Activated naive CD4-positive, alpha-beta T cell treated with anti-CD3 and anti-CD28 coated beads, Interleukin-2, amount 50 U/mL, for 72 hours (primary cell): ENCODE results near the gene KNCN. TPM values are rescaled to one million over a fixed set of nuclear protein-coding genes. Genes with fewer than 3 reads are reported as not detected.

Experiments
- ATAC-seq, 2 donors: fragments of 150-1000 bp; cut with Tn5 transposase; 2 replicates each; pipeline ENCODE4 v1.10.0; 2021; ENCODE audit warnings: mild to moderate bottlenecking in 2 of 2, moderate library complexity in 2 of 2
- DNase-seq, 2 donors: peaks; one replicate each; pipeline ENCODE4 v3.0.0; 2021 to 2022; ENCODE audit warnings: low spot score in 2 of 2
- H3K27ac Mint-ChIP-seq, 2 donors: one replicate each; pipeline ENCODE4 v1.8.0; 2022; ENCODE audit warnings: mild to moderate bottlenecking in 2 of 2, mixed read lengths in 2 of 2
- H3K36me3 Mint-ChIP-seq, 2 donors: one replicate each; pipeline ENCODE4 v1.8.0; 2022; ENCODE audit warnings: mixed read lengths in 2 of 2
- H3K9me3 Mint-ChIP-seq, 2 donors: one replicate each; pipeline ENCODE4 v1.8.0; 2022; ENCODE audit warnings: mixed read lengths in 2 of 2
- total RNA-seq, 2 donors: library from RNA; stranded (reverse); gene quantifications; one replicate each; pipeline ENCODE4 v1.2.3, GENCODE V29; 2022

KNCN gene
- total RNA-seq, 2 donors from 2014 or later, result not detected

GRCh38 chr1:46575778-46576177 lies 24.3 kb upstream of the KNCN start:
- Mint-ChIP-seq H3K27ac (peak overlapping the region in 1 of 2 donors; percentile 74), H3K36me3 (peaks cover 0 to 16% of the 10 kb centered on the region in 2 donors), H3K9me3 (no peaks in the 10 kb centered on the region)
- ATAC-seq (no peak), DNase-seq (no peak)

- ATAC-seq, result no peak
- Mint-ChIP-seq H3K27ac (peak overlapping the region in 1 of 2 donors; percentile 77), H3K36me3 (peaks cover 0 to 11% of the 10 kb centered on the region in 2 donors), H3K9me3 (no peaks in the 10 kb centered on the region)
- no peak for DNase-seq
Measured at GRCh38 chr1:46575300-46575699, 23.9 kb upstream of the KNCN start.

DNA sequence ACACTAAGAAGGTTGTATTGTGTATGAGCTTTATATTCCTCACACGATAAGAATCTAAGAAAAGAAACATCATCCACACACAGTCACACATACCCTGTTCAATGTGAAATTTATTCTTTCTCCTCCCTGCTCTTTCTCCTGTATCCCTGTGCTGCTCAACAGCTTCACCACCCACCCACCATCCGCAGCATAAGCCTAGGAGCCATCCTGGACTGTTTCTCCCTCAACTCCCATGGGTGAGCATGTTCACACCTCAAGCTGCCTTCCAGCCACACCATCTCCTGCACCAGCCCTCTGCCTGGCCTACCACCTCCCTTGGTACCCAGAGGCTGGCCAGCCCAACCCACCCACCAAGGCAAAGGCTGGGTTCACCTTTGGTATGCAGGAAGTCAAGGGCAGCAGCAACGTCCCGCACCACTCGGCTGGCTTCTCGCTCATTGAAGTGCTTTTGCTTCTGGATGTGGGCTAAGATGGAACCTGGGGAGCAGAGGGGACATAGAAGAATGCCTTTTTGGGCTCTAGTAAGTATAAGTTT lies 20.3 kb upstream of the KNCN start:
- H3K27ac Mint-ChIP-seq, result peak overlapping the region in 1 of 2 donors; percentile 24

GRCh38 chr1:46569884-46570725 lies 18.7 kb upstream of the KNCN start:
- Mint-ChIP-seq H3K36me3 (peaks cover 0 to 6% of the 10 kb centered on the region in 2 donors), H3K27ac (peak overlapping the region in 1 of 2 donors; percentile 25), H3K9me3 (no peaks in the 10 kb centered on the region)
- DNase-seq, result no peak
- no peak for ATAC-seq

More for the DNA sequence above, 20.3 kb upstream of the KNCN start:
- no peaks in the 10 kb centered on the region for H3K9me3 Mint-ChIP-seq
- DNase-seq, result no peak
- ATAC-seq, result no peak
- peaks cover 0 to 6% of the 10 kb centered on the region in 2 donors for H3K36me3 Mint-ChIP-seq

DNA sequence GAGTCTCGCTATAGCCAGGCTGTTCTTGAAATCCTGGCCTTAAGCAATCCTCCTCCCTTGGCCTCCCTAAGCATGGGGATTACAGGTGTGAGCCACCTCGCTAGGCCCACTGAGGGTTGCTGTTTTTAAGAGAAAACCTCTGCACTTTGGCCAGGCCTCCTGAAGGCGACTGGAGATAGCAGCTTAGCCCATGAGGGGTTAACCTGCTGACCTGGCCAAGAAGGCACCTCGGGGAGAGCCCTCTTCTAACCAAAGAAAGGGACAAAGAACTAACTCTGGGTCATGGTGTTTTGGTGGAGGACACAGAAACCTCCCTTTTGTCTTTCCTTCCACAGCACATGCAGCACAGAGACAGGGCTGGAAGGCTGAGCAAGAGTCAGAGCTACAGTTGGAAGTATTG lies 17.7 kb upstream of the KNCN start:
- ATAC-seq, result no peak
- no peak for DNase-seq
- Mint-ChIP-seq H3K9me3 (no peaks in the 10 kb centered on the region), H3K27ac (no peak overlapping the region), H3K36me3 (peaks cover 0 to 6% of the 10 kb centered on the region in 2 donors)

- Mint-ChIP-seq H3K36me3 (peaks cover 0 to 6% of the 10 kb centered on the region in 2 donors), H3K9me3 (no peaks in the 10 kb centered on the region), H3K27ac (no peak overlapping the region)
- ATAC-seq (no peak), DNase-seq (no peak)
Measured at GRCh38 chr1:46568461-46568891, 17.0 kb upstream of the KNCN start.

DNA sequence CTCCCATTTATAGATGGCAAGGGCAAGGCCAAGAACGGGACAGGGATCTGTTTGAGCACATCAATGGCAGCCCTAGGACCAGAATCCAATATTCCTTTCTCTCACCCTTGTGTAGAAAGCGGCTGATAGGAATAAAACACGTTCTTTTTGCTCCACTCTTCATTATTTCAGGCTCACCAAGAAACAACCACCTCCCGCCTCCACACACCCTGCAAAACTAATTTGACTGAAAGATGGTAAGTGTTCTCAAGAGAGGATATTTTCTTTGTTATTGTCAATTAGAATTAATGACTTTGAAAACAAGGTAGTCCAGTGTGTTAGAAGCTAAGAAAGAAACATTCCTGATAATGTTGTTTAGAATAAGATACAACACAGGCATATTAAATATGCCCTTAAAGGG lies 11.9 kb upstream of the KNCN start:
- DNase-seq, result no peak
- no peak overlapping the region for H3K27ac Mint-ChIP-seq
- ATAC-seq, result no peak
- H3K36me3 Mint-ChIP-seq, result peaks cover 0 to 5% of the 10 kb centered on the region in 2 donors
- no peaks in the 10 kb centered on the region for H3K9me3 Mint-ChIP-seq

DNA sequence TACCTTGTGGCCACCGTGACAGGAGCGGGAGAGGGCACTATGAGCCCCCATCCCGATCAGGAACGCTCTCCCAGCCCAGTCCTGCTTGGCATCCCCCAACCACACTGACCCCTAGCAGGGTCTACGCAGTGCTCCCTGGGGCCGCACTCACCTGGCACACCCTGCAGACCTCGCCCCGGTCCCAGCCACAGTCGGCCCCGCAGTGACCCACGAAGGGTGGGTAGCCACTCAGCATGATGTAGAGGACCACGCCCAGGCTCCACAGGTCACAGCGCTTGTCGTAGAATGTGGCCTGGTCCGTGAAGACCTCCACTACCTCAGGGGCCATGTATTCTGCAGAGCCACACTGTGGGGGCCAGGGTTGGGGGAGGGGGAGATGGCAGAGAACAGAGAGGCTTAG lies 11.1 kb upstream of the KNCN start:
- Mint-ChIP-seq H3K36me3 (no peaks in the 10 kb centered on the region), H3K9me3 (no peaks in the 10 kb centered on the region), H3K27ac (no peak overlapping the region)
- DNase-seq (no peak), ATAC-seq (no peak)

GRCh38 chr1:46558966-46559365 lies 7.5 kb upstream of the KNCN start:
- Mint-ChIP-seq H3K9me3 (no peaks in the 10 kb centered on the region), H3K36me3 (no peaks in the 10 kb centered on the region), H3K27ac (no peak overlapping the region)
- DNase-seq (peak in 1 of 2 donors; percentile 31), ATAC-seq (no peak)

GRCh38 chr1:46558141-46558963 lies 6.9 kb upstream of the KNCN start:
- peak overlapping the region; percentile 53 to 62 for H3K27ac Mint-ChIP-seq
- DNase-seq, result peak in 1 of 2 donors; percentile 35
- H3K36me3 Mint-ChIP-seq, result no peaks in the 10 kb centered on the region
- no peaks in the 10 kb centered on the region for H3K9me3 Mint-ChIP-seq
- ATAC-seq, result no peak

DNA sequence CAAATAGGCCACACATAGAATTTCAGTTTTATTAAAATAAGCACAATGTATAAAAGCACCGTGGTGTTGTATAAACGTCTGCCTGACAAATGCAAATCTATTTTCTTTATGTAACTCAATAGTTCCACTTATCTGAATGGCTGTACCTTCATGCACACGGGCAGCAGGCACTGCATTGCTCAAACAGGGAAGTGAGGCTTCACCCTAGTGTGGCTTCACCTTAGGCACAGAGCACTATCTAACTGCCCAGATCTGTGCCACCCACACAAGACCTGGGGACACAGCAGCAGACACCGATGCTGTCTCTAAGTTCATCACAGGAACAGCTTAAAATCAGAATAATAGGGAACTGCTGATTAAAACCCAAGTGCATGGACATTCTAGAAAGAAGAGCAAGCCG lies 6.0 kb upstream of the KNCN start:
- Mint-ChIP-seq H3K36me3 (no peaks in the 10 kb centered on the region), H3K27ac (peak overlapping the region in 1 of 2 donors; percentile 62), H3K9me3 (no peaks in the 10 kb centered on the region)
- DNase-seq (peak in 1 of 2 donors; percentile 20), ATAC-seq (no peak)

DNA sequence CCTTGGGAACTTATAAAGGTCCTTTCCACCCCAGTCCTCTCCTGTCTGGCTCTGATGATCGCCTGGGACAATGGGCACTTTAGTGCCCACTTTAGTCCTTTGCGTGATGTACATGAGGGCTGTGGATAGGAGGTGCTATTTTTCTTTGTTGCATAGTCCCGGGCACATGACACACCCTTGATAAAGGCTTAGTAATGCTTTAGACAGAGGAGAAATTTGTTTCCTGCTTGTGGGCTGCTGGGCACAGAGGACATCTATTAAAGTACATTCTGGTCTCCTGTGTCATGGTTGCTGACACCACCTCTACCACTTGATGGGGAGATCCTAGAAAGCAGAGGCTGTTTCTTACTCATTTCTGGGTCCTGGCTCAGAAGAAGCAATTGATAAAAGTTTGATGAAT lies 5.4 kb upstream of the KNCN start:
- H3K36me3 Mint-ChIP-seq, result no peaks in the 10 kb centered on the region
- no peak for DNase-seq
- ATAC-seq, result peak in 1 of 2 donors; percentile 63
- H3K27ac Mint-ChIP-seq, result no peak overlapping the region
- H3K9me3 Mint-ChIP-seq, result no peaks in the 10 kb centered on the region

DNA sequence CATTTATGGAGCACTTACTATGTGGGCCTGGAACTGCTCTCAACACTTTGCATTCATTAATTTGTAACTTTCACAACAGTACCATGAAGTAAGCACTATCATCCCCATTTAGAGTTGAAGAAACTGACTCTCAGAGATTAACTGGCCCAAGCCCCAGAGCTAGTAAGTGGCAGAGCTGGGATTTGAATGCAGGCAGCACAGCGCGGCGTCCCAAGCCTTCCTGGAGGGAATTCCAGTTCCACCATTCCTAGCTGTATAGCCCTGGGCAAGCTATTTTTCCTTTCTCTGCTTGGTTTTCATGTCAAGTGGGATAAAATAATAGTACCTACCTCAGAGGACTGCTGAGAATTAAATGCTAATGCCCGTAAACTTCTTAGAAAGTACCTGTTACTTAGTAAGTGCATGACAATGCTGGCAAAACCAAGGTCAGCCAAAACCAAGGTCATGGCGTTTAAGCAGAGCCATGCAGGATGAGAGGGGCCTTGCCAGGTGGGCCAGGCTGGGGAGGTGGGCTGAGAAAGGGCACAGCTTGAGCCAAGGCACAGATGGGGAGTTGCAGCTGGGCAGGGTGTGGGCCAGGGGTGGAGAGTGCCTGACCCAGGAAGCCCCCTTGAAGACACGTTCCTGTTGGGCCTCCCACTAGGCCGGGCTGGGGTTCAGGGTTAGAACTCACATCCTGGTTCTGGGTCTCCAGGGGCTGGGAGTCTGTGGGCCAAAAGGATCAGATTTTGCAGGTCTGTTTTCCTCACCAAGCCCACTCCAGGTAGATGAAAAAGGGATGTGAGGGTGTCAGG lies 4.6 kb upstream of the KNCN start:
- DNase-seq (peak in 1 of 2 donors; percentile 28), ATAC-seq (no peak)
- H3K36me3 Mint-ChIP-seq, result no peaks in the 10 kb centered on the region
- no peaks in the 10 kb centered on the region for H3K9me3 Mint-ChIP-seq
- peak overlapping the region in 1 of 2 donors; percentile 87 for H3K27ac Mint-ChIP-seq

DNA sequence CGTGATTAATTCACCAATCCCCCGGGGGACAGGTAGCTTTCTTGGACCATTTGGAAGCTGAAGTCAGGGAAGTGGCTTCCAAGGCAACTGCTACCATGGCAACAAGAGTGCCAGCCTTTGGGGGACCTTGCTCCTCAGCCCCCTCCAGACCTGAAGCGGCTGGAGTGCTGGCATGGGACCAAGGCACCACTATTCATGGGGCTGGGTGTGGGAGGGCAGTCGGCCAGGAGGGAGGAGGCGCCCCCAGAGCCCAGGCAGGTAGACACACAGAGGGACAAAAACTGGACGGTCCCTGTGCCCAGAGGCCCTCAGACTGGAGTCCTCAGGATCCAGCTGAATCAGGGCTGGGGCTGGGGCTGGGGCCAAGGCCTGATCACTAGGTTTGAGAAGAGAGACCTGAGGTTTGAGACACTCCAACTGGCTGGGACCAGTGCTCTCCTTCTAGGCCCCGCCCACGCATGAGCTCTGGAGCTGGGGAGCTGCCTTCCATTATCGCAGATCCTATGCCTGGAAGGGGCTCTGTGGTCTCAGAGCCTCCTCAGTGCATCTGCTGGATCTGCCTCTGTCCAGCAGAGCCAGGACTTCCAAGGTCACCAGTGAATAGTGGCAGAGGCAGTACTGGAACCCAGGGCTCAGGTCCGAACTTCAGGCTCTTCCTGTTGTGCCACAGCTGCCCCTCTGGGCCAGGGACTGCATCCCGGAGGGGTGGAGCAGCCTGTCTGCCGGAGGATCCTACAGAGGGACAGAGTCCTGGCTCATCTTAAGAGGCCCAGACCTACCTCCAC lies 3.3 kb upstream of the KNCN start:
- H3K9me3 Mint-ChIP-seq, result no peaks in the 10 kb centered on the region
- peak in 1 of 2 donors; percentile 42 for DNase-seq
- no peak overlapping the region for H3K27ac Mint-ChIP-seq
- ATAC-seq, result no peak
- no peaks in the 10 kb centered on the region for H3K36me3 Mint-ChIP-seq

DNA sequence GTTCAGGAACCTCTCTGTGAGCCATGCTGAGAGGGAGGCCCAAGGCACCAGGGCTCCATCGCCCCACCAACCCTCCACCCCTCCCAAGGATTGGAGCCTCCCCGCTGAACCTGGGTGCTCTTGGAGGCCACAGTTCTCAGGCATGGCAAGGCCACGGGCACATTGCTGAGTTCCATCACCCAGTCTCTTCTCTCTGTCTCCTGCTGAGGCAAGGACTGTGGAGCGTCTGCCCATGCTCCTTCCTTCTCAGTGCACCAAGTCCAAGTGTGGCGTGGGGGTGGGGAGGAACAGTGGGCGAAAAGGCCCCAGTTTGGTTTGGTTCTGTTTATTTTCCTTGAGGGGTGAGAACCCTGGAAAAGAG lies 2.8 kb upstream of the KNCN start:
- H3K36me3 Mint-ChIP-seq, result no peaks in the 10 kb centered on the region
- DNase-seq (peak in 1 of 2 donors; percentile 6), ATAC-seq (no peak)
- H3K27ac Mint-ChIP-seq, result no peak overlapping the region
- H3K9me3 Mint-ChIP-seq, result no peaks in the 10 kb centered on the region

DNA sequence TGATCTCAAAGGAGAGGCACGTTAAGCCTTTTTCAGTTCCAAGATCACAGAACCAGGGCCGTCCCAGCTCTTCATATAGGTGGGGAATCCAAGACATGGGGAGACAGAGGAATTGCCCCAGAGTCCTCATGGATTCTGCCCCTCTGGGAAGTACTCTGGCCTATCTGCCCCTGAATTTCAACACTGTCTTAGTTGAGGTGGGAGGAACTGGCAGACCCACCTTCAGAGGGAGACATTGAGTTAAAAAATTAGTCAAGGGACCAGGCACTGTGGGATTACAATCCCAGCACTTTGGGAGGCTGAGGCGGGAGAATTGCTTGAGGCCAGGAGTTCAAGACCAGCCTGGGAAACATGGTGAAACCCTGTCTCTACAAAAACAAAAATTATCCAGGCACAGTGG lies 2.1 kb upstream of the KNCN start:
- DNase-seq, result peak in 1 of 2 donors; percentile 11
- peak overlapping the region; percentile 44 to 50 for H3K27ac Mint-ChIP-seq
- no peak for ATAC-seq
- no peaks in the 10 kb centered on the region for H3K9me3 Mint-ChIP-seq
- no peaks in the 10 kb centered on the region for H3K36me3 Mint-ChIP-seq
